ENCODE results near the gene HEPACAM2.

- TF ChIP-seq POLR2A (IDR thresholded peaks at IDR 0.05; ENCODE audit: low read depth, low read length) (no peak), POLR2AphosphoS5 (IDR thresholded peaks at IDR 0.05; ENCODE audit: low read depth, low read length) (no peak), TAF1 (IDR thresholded peaks at IDR 0.05; ENCODE audit: borderline replicate concordance, low read depth, low read length) (no peak)
Measured at GRCh38 chr7:93196336-93196735, 29.9 kb downstream of the HEPACAM2 start.

All from GM12892 (cell line).